Activated T-helper 1 cell treated with anti-CD3 and anti-CD28 coated beads, Interleukin-2, amount 50 U/mL, for 16 hours (primary cell): ENCODE measurements around the gene TBC1D14.
A peak's percentile ranks its signal among the peaks of the same experiment; 100 is the strongest.

Source experiments
- DNase-seq, 2 donors: peaks; one replicate each; pipeline ENCODE4 v3.0.0-alpha.2; 2020; ENCODE audit warnings: low read depth in 1 of 2, low spot score in 1 of 2

Gene TBC1D14

DNA sequence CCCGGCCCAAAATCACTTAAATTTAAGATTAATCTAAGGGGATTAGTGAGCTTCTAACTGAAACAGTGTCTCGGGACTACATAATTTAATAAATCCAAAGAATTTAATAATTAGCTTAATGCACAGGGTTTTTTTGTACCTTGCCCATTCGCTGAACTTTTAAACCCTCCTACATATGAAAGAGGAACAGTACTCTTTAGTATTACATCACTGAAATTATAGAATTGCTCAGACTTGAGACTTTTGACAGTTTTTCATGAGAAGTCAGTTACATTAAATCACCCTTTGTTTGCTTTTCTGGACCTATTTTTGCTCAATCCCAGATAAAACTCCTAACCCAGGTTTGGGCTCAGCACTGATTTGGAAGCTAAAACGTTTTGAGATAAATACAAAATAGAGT is 131.1 kb downstream of the TBC1D14 start:
- no peak for DNase-seq

DNA sequence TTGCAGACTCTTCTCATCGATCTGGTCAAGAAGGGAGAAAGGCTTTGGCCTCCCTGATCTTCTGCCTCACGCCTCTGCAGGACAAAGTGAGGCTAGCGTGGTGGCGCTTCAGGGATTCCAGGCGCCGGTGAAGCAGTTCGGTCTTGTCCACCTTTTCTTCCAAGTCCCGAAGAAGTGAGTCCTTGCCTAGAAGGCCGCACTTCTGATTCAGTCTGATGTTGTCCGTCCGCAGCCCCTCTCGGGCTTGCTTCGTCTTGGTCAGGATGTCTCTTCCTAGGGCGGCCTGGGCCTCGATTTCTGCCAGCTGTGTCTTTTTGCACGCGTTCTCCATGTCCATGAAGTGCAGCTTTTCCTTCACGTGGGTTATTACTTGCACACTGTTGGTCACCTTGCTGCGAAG is 131.6 kb downstream of the TBC1D14 start:
- no peak for DNase-seq

DNA sequence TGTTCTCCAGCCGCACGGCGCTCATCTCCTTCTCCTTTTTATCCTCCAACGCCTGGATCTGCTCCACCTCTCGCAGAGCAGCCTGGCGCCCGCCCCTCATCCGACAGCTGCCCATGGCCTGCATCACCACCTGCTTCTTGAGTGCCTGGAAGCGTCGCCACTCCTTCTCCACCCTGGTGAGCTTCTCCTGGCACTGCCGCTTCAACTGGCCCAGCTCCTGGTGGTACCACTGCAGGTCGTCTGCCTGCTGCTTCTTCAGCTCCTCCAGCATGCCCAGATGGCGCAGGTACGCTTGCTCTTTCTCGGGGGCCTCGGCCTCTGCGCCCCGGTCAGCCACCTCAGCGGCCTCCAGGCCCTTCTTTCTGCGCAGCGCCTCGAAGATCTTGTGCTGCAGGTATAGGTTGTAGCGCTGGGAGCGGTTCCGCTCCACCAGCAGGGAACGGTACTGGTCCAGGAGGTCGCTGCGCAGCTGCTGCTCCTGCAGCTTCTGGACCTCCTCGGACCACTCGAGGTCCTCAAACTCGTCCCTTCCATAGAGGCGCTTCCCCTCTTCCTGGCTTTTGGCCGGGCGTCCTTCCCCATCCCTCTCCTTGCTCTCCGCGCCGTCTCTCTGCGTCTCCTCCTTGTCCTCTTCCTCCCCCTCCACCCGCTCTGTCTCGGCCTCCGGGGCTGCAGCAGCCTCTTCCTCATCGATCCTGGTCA is 132.3 kb downstream of the TBC1D14 start:
- DNase-seq, result no peak

DNA sequence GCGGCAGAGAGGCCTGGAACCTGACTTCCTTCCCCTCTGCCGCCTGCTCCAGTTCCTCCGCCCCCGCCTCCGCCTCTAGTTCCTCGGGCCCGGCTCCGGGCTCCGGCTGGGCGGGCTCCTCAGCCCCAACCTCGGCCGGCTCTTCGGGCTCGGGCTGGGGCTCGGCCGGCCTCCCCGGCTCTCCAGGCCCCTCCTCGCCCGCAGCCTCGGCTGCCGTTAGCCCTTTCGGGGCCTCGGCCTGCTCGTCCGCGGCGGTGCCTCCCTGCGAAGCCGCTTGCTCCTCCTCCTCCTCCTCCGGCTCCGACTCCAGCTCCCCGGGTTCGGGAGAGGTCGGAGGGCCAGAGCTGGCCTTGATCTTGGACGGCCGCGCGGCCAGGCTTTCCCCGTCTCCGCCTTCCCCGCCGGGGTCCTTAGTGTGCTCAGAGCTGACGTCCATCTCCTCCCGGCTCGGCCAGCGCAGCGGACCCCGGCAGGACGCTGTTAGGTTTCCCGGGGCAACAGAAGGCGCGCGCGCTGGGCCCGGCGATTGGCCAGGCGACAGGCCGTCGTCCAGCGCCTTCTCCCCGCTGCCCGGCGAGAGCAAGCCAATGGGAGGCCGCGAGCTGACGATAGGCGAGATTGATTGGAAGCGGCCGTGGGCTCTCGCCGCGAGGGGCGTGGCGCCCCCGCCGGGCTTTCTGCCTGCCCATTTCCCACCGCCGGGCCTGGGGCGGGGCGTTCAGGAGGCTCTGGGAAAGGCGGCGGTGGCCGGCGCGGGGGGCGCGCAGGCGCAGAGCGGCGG is 133.1 kb downstream of the TBC1D14 start:
- peak; percentile 72 to 90 for DNase-seq

DNA sequence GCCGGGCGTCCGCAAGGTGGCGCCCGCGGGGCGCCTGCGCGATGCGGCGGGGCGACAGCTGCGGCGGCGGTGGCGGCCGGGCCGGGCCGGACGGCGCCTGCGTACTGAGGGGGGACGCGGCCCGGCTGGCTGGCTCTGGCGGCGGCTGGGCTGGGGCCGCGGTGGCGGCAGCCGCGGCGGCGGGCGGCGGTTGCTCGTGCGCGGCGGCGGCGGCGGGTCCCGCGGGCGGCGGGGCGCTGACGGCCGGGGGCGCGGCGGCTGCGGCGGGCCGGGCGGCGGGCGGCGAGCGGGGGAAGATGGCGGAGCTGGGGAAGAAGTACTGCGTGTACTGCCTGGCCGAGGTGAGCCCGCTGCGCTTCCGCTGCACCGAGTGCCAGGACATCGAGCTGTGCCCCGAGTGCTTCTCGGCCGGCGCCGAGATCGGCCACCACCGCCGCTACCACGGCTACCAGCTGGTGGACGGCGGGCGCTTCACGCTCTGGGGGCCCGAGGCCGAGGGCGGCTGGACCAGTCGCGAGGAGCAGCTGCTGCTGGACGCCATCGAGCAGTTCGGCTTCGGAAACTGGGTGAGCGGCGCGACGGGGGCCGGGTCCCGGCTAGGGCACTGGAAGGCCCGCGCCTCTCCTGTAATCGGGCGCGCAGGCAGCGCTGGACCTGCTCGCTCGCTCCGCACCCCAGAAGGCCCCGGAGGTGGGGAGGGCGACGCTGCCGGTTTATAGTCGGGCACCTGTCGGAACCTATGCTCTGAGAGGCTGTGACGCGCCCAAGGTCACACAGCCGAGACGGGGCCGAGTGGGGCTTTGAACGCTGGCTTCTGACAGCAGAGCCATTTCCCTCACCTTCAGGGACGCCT is 133.9 kb downstream of the TBC1D14 start, which contains the start of gene TADA2B:
TADA2B (plus strand) TSS at position 89 of the 853 bp plus-strand sequence; CDS start at position 297, 208 bp downstream.
- peak; percentile 35 to 38 for DNase-seq

DNA sequence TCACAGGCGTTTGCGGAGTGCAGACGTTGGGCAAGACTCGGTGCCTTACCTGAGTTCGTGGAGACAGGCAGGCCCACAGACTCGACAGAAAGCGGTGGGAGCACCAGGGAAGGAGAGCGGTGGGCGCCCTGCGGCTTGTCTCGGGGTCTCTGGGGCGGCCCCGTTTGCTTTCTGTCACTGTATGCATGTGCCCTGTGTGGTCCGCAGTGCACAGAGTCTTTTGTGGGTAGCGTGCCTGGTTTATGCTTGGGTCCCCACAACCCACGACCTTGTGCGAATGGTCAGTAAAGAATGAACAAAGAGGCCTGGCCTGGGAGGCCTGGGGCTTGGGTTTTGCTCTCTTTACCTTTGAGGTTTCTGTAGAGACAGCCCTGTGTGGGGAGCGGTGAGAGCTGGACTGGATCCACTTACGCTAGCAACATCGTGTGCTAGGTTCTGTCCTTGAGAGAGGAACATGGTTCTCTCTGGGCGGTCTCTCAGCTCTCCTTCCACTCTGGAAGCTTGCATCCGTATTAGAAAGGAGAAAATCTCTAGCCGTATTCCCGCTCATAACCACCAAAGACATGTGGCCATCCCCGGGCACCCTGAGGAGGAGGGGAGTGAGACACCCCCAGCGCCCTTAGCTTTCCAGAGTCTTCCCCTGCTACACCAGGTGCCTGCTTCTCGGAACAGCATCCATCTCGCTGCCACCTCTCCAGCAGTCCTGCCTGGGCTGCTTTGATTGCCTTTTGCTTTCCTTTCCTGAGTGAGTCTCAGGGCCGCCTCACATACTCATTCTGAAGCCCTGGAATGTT is 134.7 kb downstream of the TBC1D14 start:
- DNase-seq, result no peak

DNA sequence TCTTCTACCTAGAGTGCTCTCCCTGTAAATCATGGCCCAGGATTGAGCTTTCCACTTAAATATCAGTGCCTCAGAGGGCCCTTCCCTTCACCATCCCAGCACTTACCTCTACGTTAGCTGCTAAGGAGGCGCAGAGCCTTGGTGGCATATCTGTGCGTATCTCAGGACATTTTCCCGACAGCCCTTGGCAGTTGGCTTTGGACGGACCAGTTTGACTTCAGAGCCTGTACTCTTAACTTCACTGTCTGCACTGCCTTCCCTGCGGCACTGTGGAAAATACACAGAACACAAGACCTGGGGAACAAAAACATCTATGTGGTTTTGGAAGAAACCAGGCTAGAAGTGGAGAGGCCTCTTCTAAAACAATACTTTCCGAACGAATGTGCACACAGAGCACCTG is 135.9 kb downstream of the TBC1D14 start:
- no peak for DNase-seq

DNA sequence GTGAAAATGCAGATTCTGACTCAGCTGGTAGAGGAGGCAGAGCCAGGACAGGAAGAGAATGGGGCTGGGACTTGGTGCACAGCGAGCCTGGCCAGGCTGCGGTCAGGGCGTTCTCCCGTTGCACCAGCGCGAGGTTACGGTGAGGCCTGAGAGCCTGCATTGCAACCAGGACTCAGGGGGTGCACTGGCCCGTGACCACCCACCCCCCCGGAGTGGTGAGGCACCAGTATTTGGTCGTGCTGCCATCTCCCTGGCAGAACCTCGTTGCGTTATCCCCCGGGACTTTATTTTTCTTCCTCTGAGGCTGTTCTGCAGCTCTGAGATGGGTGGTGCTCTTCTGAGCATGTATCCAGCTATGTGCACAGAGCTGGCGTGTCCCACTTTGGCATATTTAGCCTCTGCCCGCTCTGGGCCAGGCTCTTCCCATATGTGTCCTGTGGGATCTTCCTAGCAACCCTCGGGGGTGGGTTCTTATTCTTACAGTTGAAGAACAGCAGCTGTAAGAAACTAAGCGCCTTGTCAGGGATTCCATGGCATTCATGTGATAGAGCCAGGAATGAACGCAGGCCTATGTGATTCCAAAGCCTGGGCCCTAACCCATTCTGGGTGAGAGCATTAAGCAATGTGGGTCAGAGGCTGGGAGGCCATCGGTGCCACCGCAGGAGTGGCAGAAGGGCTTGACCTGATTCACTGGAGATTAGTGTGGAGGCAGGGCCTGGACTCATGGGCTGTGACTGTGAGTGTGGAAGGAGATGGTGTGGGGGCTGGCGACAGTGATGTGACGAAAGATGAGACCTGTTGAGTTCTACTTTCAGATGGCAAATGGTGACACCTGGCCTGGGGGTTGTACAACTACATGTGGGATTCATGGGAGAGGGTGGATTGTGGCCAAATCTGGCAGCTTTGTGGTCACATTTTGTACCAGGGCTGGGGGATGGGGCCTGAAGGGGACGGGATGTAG is 136.6 kb downstream of the TBC1D14 start:
- DNase-seq, result no peak

DNA sequence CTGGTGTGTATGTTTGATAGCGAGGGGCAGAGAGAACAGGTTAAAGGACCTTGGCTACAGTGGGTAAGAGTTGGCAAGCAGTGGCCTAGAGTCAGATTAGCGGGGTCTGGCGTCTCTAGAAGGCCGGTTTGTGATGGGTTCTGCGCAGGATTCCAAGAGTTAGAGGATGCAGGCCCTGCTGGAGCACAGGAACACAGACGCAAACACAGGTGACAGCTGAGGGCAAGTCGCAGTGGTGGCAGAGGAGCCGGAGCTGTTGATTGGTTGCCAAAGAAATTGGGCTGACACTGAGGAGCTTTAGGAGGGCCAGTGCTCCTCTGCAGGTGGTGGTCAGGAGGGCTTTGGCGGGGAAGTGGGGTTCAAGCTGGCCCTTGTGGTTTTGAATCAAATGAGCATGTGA is 137.3 kb downstream of the TBC1D14 start:
- no peak for DNase-seq

DNA sequence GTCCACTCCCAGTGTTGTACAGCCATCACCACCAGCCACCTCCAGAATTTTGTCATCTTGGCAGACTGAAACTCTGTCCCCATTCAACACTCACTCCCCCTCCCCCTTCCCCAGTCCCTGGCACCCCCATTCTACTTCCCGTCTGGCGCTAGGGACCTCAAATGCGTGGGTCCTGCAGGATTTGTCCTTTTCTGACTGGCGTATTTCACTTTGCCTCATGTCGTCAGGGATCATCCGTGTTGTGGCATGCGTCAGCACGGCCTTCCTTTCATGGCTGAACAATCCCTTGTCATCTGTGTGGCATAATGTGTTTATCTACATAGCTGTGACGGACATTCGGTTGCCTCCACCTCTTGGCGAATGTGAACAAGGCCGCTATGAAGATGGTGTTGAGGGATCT is 139.0 kb downstream of the TBC1D14 start:
- no peak for DNase-seq

DNA sequence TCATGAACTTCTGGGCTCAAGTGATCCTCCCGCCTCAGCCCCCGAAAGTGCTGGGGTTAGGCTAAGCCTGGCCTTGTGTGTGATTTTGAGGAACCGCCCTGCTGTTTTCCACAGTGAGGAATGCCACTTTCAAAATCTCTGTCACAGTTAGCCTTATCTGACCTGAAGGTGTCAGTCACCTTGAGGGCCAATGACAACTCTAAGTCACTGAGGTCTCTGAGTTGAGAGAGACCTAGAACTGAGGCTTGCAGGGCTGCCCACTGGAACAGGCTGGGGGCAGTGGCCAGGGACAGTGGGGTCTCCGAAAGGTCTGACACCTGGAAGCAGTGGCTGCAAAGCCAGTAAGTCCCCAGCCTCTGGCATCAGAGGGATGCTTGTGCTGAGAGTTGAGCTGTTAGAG is 139.7 kb downstream of the TBC1D14 start:
- DNase-seq, result no peak

DNA sequence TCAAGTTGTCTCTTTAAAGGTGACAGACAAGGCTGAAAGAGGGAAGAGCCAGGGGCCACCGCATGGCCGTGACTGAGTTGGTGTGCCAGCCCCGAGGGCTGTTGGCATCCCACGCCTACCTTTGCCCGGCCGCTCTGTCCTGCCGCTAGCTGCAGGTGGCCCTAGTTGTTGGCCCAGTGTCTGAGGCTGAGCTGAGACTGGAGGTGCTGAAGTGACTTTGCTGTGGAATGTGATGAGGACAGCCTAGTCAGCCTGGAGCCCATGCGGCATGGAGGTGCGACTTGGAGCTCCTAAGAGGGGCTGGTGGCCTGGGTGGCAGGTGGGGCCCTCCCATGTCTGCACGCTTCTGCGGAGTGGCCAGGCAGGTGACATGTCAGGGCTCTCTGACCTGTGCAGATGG is 140.1 kb downstream of the TBC1D14 start:
- DNase-seq, result no peak

DNA sequence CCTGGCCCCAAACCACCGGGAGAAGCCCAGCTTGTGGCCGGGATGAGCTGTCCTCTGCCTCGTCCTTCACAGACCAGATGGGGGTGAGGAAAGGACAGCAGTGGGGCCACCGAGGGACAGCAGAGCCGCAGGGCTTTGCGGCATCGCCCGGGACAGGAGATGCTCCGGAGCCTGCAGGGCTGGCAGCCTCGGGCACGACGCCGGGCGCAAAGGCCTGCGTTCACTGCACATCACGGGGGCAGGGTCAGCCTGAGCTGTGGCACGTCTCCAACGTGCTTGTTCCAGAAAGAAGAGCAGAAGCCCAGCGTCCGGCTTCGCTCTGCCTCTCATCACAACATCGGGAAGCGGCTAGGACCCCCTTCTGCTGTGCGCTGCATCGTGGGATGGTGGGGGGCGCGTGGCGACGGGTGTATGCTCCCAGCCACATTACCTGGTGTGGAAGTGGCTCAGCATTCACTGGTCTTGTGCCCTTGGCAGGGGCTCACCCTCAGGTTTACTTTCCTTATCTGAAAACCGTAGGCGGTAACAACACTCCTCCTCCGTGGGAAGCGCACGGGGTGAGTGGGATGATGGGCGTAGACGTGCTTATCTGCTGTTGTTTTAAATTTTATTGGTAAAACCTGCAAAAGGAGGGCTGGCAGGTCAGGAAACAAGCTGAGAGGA is 141.0 kb downstream of the TBC1D14 start:
- no peak for DNase-seq

DNA sequence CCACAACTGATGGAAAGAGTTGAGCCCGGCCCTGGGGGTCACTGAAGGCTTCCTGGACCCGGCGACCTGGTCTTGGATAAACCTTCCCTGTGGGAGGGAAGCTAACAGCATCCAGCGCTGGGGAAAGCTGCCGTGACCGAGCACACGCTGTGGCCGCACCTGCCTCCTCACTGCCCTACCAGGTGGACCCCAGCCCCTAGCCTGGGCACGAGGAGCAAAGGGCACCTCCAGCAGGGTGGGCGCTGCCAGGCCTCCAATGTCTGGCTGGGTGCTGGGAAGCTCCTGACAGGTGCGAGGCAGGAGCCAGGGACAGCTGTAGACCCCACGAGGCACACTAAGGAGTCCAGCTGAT is 141.5 kb downstream of the TBC1D14 start:
- no peak for DNase-seq

DNA sequence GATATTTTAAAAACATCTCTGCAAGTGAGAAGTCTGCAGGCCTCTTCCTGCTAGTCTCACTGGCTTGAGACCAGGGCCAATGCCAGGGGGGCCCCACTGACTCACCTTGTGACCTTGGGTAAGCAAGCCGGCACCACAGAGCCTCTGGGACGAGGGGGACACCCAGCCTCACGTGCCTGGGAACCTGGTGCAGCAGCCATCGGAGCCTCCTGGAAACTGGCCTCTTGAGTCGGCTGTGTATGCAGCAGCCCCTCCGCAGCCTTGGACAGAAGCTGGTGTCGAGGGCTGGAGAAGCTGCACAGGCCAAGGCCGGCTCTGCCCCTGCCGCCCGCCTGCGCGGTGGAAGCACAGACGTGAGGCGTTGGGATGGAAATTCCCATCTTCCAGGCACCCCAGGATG is 142.3 kb downstream of the TBC1D14 start:
- DNase-seq, result no peak

DNA sequence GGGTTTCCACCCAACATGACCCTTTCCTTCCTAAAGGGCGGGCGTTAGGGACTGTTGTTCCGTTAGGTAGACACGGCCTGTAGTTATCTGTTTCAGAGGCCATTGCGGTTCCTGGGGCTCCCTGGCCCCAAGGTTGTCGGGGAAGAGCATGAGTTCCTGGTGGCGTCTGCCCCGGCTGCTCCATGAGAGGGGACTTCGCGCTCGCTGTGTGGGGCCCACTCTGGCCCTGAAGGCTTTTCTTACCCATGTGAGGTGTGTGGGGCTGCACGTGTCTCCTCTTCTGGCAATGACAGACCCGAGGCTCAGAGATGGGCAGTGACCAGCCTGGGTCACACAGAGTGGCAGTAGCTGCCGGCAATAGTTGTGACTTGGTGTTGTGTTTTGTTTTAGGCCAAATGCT is 142.7 kb downstream of the TBC1D14 start:
- no peak for DNase-seq

DNA sequence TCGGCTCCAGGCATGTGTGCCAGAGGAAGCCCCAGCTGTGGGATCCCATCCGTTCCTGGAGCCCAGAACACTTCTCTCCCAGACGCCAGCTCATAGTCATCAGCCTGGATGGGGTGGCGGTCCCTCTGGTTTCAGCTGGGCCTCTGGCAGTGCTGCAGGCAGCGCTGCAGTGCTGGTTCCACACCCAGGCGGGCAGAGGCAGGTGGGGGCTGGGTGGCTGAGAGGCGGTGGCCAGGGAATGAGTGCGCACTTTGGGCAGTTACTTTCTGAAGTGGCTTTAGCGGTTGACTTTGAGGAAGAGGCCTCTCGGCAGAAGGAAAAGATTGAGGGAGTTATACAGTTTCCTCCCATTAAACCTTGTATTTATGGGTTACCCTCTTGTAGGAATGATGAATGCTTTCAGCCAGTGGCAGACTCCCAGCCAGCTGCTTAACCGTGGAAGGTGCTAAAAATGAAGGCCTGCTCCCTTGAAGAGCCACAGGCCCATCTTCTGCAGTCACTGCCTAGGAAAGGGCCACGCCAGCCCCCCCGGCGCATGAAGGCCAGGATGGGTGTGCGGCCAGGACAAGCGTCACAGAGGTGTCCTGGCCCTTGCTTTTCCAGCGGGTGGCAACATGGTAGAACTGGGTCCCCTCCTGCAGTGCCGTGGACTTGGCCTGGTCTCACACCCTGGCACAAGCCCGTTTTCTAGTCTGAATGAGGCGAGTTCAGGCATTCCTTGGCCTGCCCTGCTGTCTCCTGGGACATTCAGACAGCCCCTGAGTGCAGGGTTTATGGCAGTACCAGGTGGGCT is 143.5 kb downstream of the TBC1D14 start:
- no peak for DNase-seq

DNA sequence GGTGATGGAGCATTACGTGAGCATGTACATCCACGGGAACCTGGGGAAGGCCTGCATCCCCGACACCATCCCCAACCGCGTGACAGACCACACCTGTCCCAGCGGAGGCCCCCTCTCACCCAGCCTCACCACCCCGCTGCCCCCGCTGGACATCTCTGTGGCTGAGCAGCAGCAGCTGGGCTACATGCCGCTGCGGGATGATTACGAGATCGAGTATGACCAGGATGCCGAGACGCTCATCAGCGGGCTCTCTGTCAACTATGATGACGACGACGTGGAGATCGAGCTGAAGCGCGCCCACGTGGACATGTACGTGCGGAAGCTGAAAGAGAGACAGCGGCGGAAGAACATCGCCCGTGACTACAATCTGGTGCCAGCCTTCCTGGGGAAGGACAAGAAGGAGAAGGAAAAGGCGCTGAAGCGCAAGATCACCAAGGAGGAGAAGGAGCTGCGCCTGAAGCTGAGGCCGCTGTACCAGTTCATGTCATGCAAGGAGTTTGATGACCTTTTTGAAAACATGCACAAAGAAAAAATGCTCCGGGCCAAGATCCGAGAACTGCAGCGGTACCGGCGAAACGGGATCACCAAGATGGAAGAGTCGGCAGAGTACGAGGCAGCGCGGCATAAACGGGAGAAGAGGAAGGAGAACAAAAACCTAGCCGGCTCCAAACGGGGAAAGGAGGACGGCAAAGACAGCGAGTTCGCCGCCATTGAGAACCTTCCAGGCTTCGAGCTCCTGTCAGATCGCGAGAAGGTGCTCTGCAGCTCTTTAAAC is 144.7 kb downstream of the TBC1D14 start:
- no peak for DNase-seq
